Fibroblast of gingiva (primary cell): ENCODE data around the gene POLQ.
"Not testable (repeated sequence)": the region's sequence is repeated elsewhere in the genome, so short reads cannot be mapped to it uniquely, and the experiment has no call there.

Experiments used
- DNase-seq: peaks from one replicate; pipeline ENCODE4 v3.0.0-alpha.2; 2011; ENCODE audit warnings: low read depth

The POLQ gene

DNA sequence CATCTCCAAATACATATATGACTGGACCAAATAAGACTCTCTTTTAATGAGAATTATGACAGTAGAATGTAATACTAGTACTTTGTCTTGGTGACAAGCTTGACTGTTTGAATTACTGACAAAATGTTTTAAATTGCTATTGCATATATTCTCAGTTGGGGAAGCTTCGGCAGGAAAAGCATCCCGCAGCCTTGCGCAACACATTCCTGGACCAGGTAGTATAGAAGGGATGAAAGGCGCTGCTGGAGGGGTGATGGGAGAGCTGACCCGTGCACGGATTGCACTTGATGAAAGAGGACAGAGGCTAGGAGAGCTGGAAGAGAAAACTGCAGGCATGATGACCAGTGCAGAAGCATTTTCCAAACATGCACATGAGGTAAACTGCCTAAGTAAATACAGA lies 127.6 kb downstream of the POLQ start:
- DNase-seq = no peak

DNA sequence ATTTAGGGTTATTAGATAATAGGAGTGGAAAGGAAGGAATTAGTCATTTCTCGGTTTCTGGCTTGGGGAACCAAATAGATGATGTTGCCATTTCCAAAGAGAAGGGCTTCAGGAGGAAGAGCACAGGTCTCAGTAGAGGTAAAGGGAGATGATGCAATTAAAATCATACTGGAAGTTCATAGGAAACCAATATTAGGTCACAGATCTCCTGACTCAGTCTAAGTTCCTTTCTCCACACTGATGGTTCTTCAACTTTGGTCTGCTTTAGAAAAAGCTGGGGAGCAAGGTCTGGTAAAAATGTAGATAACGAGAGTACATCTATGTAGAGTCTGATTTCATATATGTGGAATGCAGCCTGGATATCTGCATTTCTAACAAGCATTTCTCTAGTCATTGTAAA lies 130.9 kb downstream of the POLQ start:
- no peak for DNase-seq

DNA sequence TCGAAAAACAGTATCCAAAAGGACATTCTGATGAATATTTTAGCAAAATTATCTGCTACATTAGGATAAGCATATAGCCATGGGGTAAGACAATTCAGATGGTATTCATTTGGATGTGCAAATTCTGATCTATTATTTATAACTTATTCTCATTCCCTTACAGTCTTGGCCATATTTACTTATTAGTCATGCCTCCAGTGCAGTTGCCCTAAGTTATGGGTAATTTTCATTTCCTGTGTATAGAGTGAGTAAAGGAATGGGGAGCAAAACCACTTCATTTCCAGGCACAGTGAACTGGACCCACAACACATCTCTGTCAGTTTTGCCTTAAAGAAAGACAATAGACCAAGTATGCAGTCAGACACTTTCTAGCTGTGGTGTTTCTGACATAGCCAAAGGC lies 134.3 kb downstream of the POLQ start:
- no peak for DNase-seq

DNA sequence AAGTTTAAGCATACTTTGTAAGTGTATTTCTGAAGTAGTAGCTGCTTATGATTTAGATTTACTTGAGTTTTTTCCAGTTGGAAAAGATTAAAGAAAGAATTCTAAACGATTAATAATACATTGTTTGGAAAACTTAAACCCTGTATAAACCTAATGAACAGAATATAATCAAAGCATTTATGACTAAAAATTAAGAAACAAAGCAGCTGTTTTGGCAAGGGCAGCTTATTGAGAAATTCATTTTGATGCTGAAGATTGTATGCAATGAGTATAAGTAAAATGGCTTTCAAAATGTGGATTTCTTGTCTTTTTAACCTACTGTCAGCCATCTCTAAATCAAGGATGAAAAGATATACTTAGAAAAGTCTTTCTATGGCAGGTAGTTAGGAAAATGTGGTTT lies 140.2 kb downstream of the POLQ start:
- no peak for DNase-seq

DNA sequence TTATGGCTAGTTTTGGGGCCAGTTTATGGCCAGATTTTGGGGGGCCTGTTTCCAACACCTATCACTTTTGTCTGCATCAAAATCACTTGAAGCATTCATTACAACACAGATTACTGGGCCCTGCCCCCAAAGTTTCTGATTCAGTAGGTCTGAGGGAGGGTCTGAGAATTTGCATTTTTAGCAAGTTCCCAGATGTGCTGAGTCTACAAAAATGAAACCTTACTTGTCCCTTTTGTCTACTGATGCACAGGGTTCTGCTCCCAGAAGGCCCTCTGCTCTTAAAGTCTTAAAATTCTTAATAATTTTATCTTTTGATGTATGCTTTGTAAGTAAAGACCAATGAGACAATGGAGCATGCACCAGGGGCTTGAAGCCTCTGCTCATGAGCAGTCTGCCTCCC lies 146.0 kb downstream of the POLQ start:
- DNase-seq = no peak

DNA sequence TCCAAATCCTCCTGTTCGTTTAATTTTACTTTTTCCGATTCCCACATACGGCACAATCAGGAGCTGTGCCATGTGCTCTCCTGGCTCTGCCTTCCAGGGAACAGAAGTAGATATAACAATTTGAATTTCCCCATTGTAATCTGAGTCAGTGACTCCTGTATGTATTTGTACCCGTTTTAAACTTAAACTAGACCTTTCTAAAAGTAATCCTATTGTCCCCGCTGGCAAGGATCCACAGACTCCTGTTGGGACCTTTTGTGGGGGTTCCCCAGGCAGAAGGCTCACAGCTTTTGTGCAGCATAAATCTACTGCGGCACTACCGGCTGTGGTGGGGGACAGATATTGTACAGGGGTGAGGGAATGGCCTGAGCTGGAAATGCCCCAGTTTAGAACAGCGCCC lies 147.7 kb downstream of the POLQ start:
- DNase-seq = not testable (repeated sequence)

DNA sequence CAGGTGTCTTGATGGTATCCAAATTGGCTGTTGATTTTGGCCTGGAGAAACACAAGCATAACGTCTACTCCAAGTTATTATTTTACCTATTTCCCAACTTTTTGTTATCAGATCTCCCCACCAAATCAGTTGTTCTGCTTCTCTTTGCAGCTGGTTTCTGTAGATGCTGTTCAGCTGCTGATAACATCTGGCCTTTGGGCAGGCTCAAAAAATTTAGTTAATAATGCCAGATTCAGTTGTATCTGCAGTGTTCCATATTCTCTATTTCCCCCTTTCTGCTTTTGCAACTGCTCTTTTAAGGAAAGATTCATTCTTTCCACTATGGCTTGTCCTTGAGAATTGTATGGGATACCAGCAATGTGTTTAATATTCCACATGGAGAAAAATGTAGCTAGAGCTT lies 149.8 kb downstream of the POLQ start:
- not testable (repeated sequence) for DNase-seq

DNA sequence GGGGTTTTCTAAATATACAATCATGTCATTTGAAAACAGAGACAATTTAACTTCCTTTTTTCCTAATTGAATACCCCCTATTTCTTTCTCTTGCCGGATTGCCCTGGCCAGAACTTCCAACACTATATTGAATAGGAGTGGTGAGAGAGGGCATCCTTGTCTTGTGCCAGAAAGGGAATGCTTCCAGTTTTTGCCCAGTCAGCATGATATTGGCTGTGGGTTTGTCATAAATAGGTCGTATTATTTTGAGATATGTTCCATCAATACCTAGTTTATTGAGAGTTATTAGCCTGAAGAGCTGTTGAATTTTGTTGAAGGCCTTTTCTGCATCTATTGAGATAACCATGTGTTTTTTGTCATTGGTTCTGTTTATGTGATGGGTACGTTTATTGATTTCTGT lies 157.5 kb downstream of the POLQ start:
- DNase-seq = not testable (repeated sequence)
